Measurements from ENCODE around the gene MEX3C.

MEX3C gene

GRCh38 chr18:51162617-51163016 lies 34.9 kb downstream of the MEX3C start:
- no peak for DNase-seq (ENCODE audit: low read depth)
- no peak for TF ChIP-seq CTCF (IDR thresholded peaks at IDR 0.05; ENCODE audit: insufficient read depth, low read depth, low read length, missing control alignments)
- no peak overlapping the region for H3K4me3 ChIP-seq (ENCODE audit: low read length)

GRCh38 chr18:51160646-51161045 lies 36.8 kb downstream of the MEX3C start:
- no peak for DNase-seq (ENCODE audit: low read depth)
- TF ChIP-seq CTCF (IDR thresholded peaks at IDR 0.05; ENCODE audit: insufficient read depth, low read depth, low read length, missing control alignments) = no peak
- H3K4me3 ChIP-seq (ENCODE audit: low read length) = no peak overlapping the region

DNA sequence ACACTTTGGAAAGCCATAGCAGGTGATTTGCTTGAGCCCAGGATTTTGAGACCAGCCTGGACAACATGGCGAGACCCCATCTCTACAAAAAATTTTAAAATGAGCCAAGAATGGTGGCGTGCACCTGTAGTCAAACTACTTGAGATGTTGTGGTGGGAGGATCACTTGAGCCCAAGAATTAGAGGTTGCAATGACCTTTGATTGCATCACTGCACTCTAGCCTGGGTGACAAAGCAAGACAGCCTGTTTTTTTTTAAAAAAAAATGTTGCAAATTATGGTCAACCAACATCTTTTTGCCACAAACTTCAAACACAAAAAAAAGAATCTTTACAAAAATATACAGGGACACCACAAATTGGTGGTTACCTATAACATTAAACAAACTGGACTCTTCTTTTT lies 40.3 kb downstream of the MEX3C start:
- no peak for TF ChIP-seq CTCF (IDR thresholded peaks at IDR 0.05; ENCODE audit: insufficient read depth, low read depth, low read length, missing control alignments)
- no peak overlapping the region for H3K4me3 ChIP-seq (ENCODE audit: low read length)
- no peak for DNase-seq (ENCODE audit: low read depth)

- no peak for TF ChIP-seq CTCF (IDR thresholded peaks at IDR 0.05; ENCODE audit: insufficient read depth, low read depth, low read length, missing control alignments)
- DNase-seq (ENCODE audit: low read depth) = no peak
- no peak overlapping the region for H3K4me3 ChIP-seq (ENCODE audit: low read length)
Measured at GRCh38 chr18:51154431-51155063, 42.9 kb downstream of the MEX3C start.

DNA sequence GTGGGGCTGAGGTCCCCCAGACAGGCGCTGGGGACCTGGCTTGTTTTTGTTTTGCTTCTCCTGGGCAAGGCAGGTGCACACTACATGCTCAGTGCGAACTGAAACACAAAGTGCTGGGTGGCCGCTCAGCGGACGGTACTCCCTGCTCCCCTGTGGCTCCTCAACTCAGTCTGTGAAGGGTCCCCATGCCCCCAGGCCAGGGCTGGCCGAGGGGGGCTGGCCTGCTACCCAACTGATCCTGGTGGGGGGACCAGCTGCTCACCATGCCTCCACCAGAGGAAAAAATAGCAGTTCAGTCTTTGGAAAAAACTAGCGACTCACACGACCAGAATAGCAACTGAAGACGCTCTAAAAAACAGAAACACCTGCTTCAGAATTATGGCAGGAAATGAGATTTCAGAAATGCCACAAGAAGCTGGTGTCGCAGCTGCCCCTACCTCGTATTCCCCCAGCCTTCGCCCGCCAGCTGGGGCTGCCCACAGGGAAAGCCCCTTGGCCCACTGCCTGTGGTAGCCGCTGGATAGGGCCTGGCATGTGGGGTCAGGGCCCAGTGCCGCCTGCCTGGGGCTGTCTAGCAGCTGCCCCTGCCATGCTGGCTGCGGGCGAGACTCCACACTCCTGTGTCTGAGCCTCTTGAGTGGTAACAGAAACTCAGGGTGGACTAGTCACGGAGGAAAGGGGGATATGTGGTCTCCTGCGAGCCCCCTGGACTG lies 43.7 kb downstream of the MEX3C start:
- no peak for TF ChIP-seq CTCF (IDR thresholded peaks at IDR 0.05; ENCODE audit: insufficient read depth, low read depth, low read length, missing control alignments)
- no peak for DNase-seq (ENCODE audit: low read depth)
- H3K4me3 ChIP-seq (ENCODE audit: low read length) = no peak overlapping the region

GRCh38 chr18:51151568-51152511 lies 45.6 kb downstream of the MEX3C start:
- TF ChIP-seq CTCF (IDR thresholded peaks at IDR 0.05; ENCODE audit: insufficient read depth, low read depth, low read length, missing control alignments) = no peak
- no peak for DNase-seq (ENCODE audit: low read depth)
- H3K4me3 ChIP-seq (ENCODE audit: low read length) = no peak overlapping the region

All from epithelial cell of esophagus (primary cell).